Measurements from ENCODE around the gene JARID2. TPM values are rescaled to one million over a fixed set of nuclear protein-coding genes. Genes with fewer than 3 reads are reported as not detected.

The JARID2 gene
- total and polyA plus RNA-seq, 2 of the 4 experiments (the other 2 are of a cell fraction), result 9.6 to 12.9 TPM

DNA sequence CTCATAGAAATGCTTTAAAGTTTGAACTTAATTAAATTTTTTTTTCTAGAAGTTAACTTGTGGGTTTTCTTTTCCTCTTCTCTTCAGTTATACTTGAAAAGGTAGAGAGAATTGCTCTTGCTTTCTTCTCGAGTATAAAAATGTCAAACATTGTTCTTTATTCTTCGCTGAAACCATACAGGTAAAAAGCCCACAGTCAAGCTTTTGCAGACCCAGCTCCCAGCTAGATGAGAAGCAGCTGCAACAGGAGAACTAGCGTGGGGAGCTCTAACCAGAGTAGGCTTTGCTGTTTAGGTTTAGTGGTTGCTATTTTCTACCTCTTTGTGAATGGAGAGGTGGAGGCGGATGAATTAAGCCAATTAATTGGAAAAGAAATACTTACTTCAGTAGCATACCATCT, 102.7 kb downstream of the JARID2 start:
- Histone ChIP-seq H3K4me3 (ENCODE audit: insufficient read depth, low read depth, low read length) (no peak overlapping the region), H3K4me1 (ENCODE audit: control insufficient read depth, insufficient read depth, low read length) (peaks cover 20% of the 10 kb centered on the region), H3K4me2 (ENCODE audit: low read depth, low read length) (no peak overlapping the region), H3K79me1 (ENCODE audit: low read depth in 1 of 2, low read length in 2 of 2) (peaks cover 35 to 82% of the 10 kb centered on the region in 2 experiments), H2BK120ac (ENCODE audit: low read depth, low read length) (no peak overlapping the region), H2BK20ac (ENCODE audit: low read depth, low read length) (no peak overlapping the region), H4K20me1 (ENCODE audit: insufficient read depth, low read length) (peaks cover 85% of the 10 kb centered on the region), H3K4ac (ENCODE audit: low read depth, low read length) (no peak overlapping the region), H4K91ac (ENCODE audit: insufficient read depth, low read depth, low read length) (no peak overlapping the region), H3K23ac (ENCODE audit: low read depth, low read length) (no peak overlapping the region), H3K9me1 (ENCODE audit: insufficient read depth, low read length) (peaks cover 21% of the 10 kb centered on the region), H3K9ac (ENCODE audit: low read depth, low read length) (no peak overlapping the region), H3K27ac (ENCODE audit: insufficient read depth, low read length) (no peak overlapping the region), H2AK5ac (ENCODE audit: low read depth, low read length) (no peak overlapping the region), H3K36me3 (ENCODE audit: control insufficient read depth, insufficient read depth, low read length) (no peaks in the 10 kb centered on the region), H3K56ac (ENCODE audit: extremely low read depth, insufficient read depth, low read length) (no peak overlapping the region), H2BK15ac (ENCODE audit: low read depth, low read length) (no peak overlapping the region), H2BK5ac (ENCODE audit: low read depth, low read length, poor library complexity, severe bottlenecking) (no peak overlapping the region), H3K27me3 (ENCODE audit: control insufficient read depth, insufficient read depth, low read length) (no peaks in the 10 kb centered on the region), H4K5ac (ENCODE audit: low read depth, low read length) (no peak overlapping the region), H3K14ac (replicated peaks; ENCODE audit: low read depth, low read length) (no peak overlapping the region), H4K8ac (ENCODE audit: low read depth in 2 of 2, low read length in 2 of 2) (no peak overlapping the region), H2AFZ (replicated peaks; ENCODE audit: low read length, poor library complexity) (no peak overlapping the region), H2AK9ac (replicated peaks; ENCODE audit: low read depth, low read length, poor library complexity) (no peak overlapping the region), H3K18ac (ENCODE audit: low read depth, low read length) (no peak overlapping the region), H3K9me3 (ENCODE audit: control insufficient read depth, insufficient read depth, low read length) (no peaks in the 10 kb centered on the region)
- TF ChIP-seq MAFK (IDR thresholded peaks at IDR 0.05; ENCODE audit: low read depth, low read length) (no peak), SMC3 (IDR thresholded peaks at IDR 0.05; ENCODE audit: low read depth, low read length) (no peak), MXI1 (IDR thresholded peaks at IDR 0.05; ENCODE audit: borderline replicate concordance, low read depth, low read length) (no peak), FOS (IDR thresholded peaks at IDR 0.05; ENCODE audit: low read depth, low read length) (no peak), CEBPB (IDR thresholded peaks at IDR 0.05; ENCODE audit: low read depth, low read length) (no peak), RAD21 (IDR thresholded peaks at IDR 0.05; ENCODE audit: low read length) (no peak), BHLHE40 (IDR thresholded peaks at IDR 0.05; ENCODE audit: low read depth, low read length) (no peak), RCOR1 (IDR thresholded peaks at IDR 0.05; ENCODE audit: insufficient replicate concordance, low read length) (no peak), CHD1 (IDR thresholded peaks at IDR 0.05; ENCODE audit: low read depth, low read length) (no peak), NFE2L2 (IDR thresholded peaks at IDR 0.05; ENCODE audit: low read depth, low read length) (no peak), MAZ (IDR thresholded peaks at IDR 0.05; ENCODE audit: borderline replicate concordance, low read depth, low read length) (no peak), RFX5 (IDR thresholded peaks at IDR 0.05; ENCODE audit: low read depth, low read length) (no peak), POLR2A (IDR thresholded peaks at IDR 0.05; ENCODE audit: low read depth, low read length) (no peak)
- TF ChIP-seq, protein P1, sequence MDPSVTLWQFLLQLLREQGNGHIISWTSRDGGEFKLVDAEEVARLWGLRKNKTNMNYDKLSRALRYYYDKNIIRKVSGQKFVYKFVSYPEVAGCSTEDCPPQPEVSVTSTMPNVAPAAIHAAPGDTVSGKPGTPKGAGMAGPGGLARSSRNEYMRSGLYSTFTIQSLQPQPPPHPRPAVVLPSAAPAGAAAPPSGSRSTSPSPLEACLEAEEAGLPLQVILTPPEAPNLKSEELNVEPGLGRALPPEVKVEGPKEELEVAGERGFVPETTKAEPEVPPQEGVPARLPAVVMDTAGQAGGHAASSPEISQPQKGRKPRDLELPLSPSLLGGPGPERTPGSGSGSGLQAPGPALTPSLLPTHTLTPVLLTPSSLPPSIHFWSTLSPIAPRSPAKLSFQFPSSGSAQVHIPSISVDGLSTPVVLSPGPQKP (IDR thresholded peaks at IDR 0.05; ENCODE audit: borderline replicate concordance, low read depth, low read length), result no peak
- TF ChIP-seq, protein P2, sequence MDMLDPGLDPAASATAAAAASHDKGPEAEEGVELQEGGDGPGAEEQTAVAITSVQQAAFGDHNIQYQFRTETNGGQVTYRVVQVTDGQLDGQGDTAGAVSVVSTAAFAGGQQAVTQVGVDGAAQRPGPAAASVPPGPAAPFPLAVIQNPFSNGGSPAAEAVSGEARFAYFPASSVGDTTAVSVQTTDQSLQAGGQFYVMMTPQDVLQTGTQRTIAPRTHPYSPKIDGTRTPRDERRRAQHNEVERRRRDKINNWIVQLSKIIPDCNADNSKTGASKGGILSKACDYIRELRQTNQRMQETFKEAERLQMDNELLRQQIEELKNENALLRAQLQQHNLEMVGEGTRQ (IDR thresholded peaks at IDR 0.05; ENCODE audit: low read depth, low read length), result no peak
- TF ChIP-seq, protein P3, sequence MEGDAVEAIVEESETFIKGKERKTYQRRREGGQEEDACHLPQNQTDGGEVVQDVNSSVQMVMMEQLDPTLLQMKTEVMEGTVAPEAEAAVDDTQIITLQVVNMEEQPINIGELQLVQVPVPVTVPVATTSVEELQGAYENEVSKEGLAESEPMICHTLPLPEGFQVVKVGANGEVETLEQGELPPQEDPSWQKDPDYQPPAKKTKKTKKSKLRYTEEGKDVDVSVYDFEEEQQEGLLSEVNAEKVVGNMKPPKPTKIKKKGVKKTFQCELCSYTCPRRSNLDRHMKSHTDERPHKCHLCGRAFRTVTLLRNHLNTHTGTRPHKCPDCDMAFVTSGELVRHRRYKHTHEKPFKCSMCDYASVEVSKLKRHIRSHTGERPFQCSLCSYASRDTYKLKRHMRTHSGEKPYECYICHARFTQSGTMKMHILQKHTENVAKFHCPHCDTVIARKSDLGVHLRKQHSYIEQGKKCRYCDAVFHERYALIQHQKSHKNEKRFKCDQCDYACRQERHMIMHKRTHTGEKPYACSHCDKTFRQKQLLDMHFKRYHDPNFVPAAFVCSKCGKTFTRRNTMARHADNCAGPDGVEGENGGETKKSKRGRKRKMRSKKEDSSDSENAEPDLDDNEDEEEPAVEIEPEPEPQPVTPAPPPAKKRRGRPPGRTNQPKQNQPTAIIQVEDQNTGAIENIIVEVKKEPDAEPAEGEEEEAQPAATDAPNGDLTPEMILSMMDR (conservative IDR thresholded peaks at IDR 0.05; ENCODE audit: low read depth, low read length), result no peak
- intact Hi-C loops (cut with micrococcal nuclease), result no loop called here
- no TSS peak for BruUV-seq (replicated peaks)
- POLR2A ChIA-PET (ENCODE audit: unreplicated experiment), result no interaction called here
- CTCF ChIA-PET, result no interaction called here
- no peak for DNase-seq
- WGBS, 2 experiments (ENCODE audit: extremely low coverage in 2 of 2, insufficient read length in 1 of 2), result no CpG with 5 or more reads among the region's 4 CpGs
- in situ Hi-C loops (cut with MboI; ENCODE audit: low sequenced_read_pairs), result no loop called here
- no peak for ATAC-seq (ENCODE audit: low read depth)
- dilution Hi-C loops (cut with HindIII; ENCODE audit: low sequenced_read_pairs, unreplicated experiment), result no loop called here
